ACC112 (cell line): ENCODE data around the gene OBSCN.
"Not testable (repeated sequence)": the region's sequence is repeated elsewhere in the genome, so short reads cannot be mapped to it uniquely, and the experiment has no call there.

Experiments used
- H2AFZ ChIP-seq: fragments of 200-600 bp; sonication (generic); one replicate; pipeline ENCODE4 v1.6.0; 2017; ENCODE audit warnings: antibody characterized with exemption, low read length; ENCODE audit not compliant: unreplicated experiment
- H3K27ac ChIP-seq: fragments of 200-600 bp; sonication (generic); 2 replicates; pipeline ENCODE4 v1.5.1; 2014; ENCODE audit warnings: low read depth, mild to moderate bottlenecking, antibody characterized with exemption, low read length, moderate library complexity
- H3K27me3 ChIP-seq: fragments of 200-600 bp; sonication (generic); 2 replicates; pipeline ENCODE4 v1.6.1; 2014; ENCODE audit warnings: mild to moderate bottlenecking, antibody characterized with exemption, low read length, moderate library complexity, mixed read lengths; ENCODE audit not compliant: insufficient read depth
- H3K36me3 ChIP-seq: fragments of 200-600 bp; sonication (generic); 2 replicates; pipeline ENCODE4 v1.6.1; 2016; ENCODE audit warnings: mild to moderate bottlenecking, antibody characterized with exemption, low read length, moderate library complexity, mixed read lengths; ENCODE audit not compliant: insufficient read depth
- H3K4me1 ChIP-seq: fragments of 200-600 bp; sonication (generic); one replicate; pipeline ENCODE4 v1.6.1; 2016; ENCODE audit warnings: low read length, mixed read lengths; ENCODE audit not compliant: insufficient read depth, unreplicated experiment, control insufficient read depth
- H3K4me3 ChIP-seq: fragments of 200-600 bp; sonication (generic); 2 replicates; pipeline ENCODE4 v1.5.1; 2014; ENCODE audit warnings: mild to moderate bottlenecking, low read depth, low read length
- H3K79me2 ChIP-seq: fragments of 200-600 bp; sonication (generic); one replicate; pipeline ENCODE4 v1.6.0; 2016; ENCODE audit warnings: low read length; ENCODE audit not compliant: control insufficient read depth, unreplicated experiment, insufficient read depth

Gene OBSCN

DNA sequence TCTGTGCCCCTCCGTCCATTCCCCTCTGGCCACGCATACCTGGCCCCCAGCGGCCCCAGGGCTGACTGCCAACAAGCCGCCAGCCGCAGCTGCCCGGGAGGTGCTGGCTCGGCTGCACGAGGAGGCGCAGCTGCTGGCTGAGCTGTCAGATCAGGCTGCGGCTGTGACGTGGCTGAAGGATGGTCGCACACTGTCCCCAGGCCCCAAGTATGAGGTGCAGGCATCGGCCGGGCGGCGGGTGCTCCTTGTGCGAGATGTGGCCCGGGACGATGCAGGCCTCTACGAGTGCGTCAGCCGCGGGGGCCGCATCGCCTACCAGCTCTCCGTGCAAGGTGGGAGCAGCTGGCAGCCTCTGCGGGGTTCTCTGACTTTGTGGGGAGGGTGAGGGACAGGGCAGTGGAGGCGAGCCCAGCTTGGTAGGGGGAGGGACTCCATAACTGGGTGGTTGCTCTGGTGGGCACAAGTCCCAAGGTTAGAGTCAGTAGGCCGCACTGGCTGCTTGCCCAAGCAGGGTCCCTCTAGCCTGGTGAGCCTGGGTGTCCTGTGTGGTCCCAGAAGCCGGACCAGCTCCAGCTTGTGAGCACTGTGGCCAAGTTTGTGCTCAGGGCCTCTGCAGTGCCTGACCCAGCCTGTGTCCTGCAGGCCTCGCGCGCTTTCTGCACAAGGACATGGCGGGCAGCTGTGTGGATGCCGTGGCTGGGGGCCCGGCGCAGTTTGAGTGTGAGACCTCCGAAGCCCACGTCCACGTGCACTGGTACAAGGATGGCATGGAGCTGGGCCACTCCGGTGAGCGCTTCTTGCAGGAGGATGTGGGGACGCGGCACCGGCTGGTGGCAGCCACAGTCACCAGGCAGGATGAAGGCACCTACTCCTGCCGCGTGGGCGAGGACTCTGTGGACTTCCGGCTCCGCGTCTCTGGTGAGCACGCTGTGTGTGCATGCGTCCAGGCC lies 8.8 kb downstream of the OBSCN start:
- Histone ChIP-seq H3K4me3 (no peak overlapping the region), H2AFZ (no peak overlapping the region), H3K27me3 (no peaks in the 10 kb centered on the region; the same call in 1 of the 2 replicates), H3K36me3 (no peaks in the 10 kb centered on the region), H3K4me1 (peaks cover 3% of the 10 kb centered on the region), H3K27ac (no peak overlapping the region), H3K79me2 (no peaks in the 10 kb centered on the region)

DNA sequence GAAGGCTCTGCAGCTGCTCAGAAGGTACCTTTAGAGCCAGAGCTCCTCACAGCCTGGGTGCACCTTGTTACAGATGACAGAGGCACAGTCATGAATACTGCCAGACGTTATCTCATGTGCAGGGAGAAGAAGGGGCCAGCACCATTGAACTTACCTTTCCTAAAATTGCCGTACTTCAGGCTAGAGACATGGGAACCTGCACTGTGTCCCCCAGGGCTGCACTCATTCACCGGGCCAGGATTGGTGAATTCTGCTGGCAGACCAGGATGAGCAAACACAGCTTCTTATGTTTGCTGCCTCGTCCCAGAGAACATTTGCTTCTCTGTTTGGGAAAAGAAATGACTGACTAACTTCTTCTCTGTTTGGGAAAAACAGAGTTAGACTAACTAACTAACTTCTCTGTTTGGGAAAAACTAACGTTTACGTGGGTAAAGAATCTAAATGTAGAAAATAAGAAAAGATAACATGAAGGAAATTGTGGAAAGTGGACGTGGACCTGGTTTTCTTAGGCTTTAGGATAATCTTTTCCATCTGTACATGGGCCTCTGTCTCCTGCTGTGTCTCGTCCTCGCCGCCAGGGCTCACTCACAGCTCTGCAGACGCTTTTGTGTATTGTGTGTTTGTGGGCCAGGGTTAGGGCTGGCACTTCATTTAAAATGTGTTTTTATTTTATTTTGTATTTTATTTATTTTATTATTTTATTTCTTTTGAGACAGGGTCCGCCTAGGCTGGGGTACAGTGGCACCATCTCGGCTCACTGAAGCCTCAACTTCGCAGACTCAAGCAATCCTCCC lies 9.9 kb downstream of the OBSCN start:
- Histone ChIP-seq H3K4me3 (no peak overlapping the region), H3K27me3 (no peaks in the 10 kb centered on the region), H3K27ac (no peak overlapping the region), H3K79me2 (no peaks in the 10 kb centered on the region), H3K4me1 (no peaks in the 10 kb centered on the region), H2AFZ (no peak overlapping the region), H3K36me3 (no peaks in the 10 kb centered on the region)

DNA sequence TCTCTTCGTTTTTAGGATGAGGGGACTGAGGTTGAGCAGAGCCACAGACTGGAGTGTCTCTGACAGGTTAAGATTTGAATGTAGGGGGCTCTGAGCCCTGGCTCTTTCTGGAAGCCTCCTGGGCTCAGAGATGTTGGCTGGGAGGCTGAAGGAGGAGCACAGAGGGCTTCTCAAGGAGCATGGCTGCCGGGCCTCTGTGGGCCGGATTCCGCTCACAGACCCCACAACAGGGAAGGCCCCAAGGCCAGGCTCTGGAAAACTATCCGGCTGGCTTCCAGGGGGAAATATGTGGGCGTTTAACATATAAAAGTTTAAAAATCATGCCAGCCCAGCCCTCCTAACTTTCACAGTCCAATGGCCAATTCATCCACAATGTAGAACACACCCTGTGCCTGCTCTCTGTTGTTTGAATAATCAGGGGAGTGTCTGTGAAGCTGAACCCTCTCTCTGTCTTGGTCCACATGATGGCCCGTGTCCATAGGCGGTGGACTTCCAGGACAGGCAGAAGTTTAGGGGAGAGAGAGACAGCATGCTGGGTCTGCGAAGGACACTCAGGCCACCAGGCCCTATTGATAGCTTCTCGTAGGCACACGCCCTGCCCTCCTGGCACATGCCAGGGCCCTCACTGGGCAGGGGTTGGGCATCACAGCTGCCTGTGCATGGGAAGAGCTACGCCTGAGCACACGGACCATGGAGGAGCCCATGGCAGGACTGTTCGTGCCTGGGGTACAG lies 10.8 kb downstream of the OBSCN start:
- H3K27ac ChIP-seq: no peak overlapping the region
- H2AFZ ChIP-seq: no peak overlapping the region
- no peaks in the 10 kb centered on the region for H3K27me3 ChIP-seq
- no peaks in the 10 kb centered on the region for H3K36me3 ChIP-seq
- no peak overlapping the region for H3K4me3 ChIP-seq
- H3K79me2 ChIP-seq: no peaks in the 10 kb centered on the region
- H3K4me1 ChIP-seq: no peaks in the 10 kb centered on the region

DNA sequence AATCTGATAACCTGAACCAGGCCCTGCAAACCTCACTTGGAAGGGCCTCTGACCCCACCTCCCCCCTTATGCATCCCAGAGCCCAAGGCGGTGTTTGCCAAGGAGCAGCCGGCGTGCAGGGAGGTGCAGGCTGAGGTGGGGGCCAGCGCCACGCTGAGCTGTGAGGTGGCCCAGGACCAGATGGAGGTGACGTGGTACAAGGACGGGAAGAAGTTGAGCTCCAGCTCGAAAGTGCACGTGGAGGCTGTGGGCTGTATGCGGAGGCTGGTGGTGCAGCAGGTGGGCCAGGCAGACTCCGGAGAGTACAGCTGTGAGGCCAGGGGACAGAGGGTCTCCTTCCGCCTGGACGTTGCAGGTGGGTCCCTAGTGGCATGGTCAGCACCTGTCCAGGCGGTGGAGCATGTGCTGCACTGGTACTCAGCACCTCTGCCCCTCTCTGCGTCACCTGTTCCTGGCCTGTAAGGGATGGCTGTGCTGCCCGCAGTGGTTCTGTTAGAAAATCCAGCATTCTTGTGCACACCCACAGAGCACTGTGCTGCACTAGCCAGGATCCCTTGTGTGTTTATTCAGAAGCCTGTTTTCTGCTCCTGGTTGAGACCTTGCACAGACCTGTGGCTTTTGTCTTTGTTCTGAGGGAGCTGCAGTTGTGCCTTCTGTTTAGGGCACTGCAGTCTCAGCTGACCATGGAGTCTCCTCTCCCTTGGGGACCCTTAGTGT lies 11.6 kb downstream of the OBSCN start:
- Histone ChIP-seq H3K27me3 (no peaks in the 10 kb centered on the region), H3K27ac (no peak overlapping the region), H3K4me3 (no peak overlapping the region), H3K4me1 (no peaks in the 10 kb centered on the region), H2AFZ (no peak overlapping the region), H3K79me2 (no peaks in the 10 kb centered on the region), H3K36me3 (peaks cover under 1% of the 10 kb centered on the region; the same call in 1 of the 2 replicates)

DNA sequence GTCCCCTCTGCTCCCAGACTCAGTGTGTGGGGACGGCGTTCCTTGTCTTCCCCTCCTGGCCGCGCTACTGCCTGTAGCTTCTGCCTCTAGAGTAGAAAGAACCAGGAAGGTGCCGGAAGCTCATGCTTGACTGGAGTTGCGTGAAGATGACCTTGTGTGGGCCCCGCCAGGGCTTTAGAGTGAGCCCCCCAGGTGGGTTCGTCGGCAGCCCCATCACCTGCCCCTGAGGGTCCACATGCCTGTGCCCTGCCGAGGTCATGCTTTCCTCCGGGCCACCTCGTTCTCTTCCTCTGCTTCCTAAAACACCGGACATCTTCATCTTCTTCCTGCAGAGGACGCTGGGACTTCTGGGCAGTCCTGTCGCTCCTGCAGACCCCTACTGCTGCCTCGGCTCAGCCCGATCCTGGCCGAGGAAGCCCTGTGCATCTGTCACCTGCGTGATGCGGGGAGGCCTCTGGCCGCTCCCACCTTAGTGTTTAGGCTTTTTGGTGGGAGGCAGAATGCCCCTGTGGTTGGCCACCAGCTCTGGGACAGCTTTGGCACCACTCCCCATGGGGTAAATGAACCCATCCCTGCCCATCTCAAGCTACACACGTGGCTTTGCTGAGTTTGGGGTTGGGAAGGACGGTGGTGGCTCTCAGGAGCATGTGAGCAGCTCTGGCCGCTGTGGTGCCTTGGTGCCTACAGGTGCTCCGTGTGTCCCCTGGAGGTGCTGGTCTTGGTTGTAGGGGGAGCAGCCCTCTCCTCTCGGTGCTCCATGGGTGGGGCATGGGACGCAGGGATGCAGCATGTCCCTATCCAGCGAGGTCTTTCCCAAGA lies 12.3 kb downstream of the OBSCN start:
- Histone ChIP-seq H3K4me1 (no peaks in the 10 kb centered on the region), H3K27ac (no peak overlapping the region), H2AFZ (no peak overlapping the region), H3K4me3 (no peak overlapping the region), H3K27me3 (no peaks in the 10 kb centered on the region), H3K79me2 (no peaks in the 10 kb centered on the region), H3K36me3 (peaks cover 8% of the 10 kb centered on the region)

DNA sequence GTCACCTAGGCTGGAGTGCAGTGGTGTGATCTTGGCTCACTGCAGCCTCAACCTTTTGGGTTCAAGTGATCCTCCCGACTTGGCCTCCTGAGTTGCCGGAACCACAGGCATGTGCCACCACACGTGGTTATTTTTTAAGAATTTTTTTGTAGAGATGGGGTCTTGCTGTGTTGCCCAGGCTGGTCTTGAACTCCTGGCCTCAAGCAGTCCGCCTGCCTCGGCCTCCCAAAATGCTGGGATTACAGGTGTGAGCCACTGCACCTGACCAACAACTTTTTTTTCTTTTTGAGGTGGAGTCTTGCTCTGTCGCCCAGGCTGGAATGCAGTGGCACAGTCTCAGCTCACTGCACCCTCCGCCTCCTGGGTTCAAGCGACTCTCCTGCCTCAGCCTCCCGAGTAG lies 13.3 kb downstream of the OBSCN start:
- H3K4me3 ChIP-seq, H2AFZ ChIP-seq, H3K4me1 ChIP-seq, H3K79me2 ChIP-seq, H3K27me3 ChIP-seq, H3K27ac ChIP-seq: not testable (repeated sequence)
- H3K36me3 ChIP-seq: peaks cover 16% of the 10 kb centered on the region

DNA sequence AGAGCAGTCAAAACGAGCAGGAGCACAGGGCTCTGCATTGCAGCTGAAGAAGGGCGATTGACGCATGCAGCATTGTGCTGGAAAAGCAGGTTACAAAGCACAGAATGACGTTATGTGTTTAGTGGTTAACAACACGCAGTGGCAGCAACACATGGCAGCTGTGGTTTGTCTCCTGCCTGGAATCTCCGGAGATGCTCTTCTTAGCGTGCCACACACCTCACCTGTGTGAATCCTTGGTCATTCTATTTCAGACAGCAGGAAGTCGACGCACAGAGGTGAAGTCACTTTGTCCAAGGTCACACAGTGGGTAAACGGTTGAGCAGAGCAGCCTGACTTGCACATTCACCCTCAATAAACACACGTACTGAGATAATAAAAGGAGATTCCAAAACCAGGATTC lies 14.7 kb downstream of the OBSCN start:
- Histone ChIP-seq H3K36me3 (peaks cover 16% of the 10 kb centered on the region), H3K27me3 (no peaks in the 10 kb centered on the region), H3K27ac (no peak overlapping the region), H3K4me3 (no peak overlapping the region), H3K79me2 (no peaks in the 10 kb centered on the region), H3K4me1 (peaks cover 12% of the 10 kb centered on the region), H2AFZ (no peak overlapping the region)

DNA sequence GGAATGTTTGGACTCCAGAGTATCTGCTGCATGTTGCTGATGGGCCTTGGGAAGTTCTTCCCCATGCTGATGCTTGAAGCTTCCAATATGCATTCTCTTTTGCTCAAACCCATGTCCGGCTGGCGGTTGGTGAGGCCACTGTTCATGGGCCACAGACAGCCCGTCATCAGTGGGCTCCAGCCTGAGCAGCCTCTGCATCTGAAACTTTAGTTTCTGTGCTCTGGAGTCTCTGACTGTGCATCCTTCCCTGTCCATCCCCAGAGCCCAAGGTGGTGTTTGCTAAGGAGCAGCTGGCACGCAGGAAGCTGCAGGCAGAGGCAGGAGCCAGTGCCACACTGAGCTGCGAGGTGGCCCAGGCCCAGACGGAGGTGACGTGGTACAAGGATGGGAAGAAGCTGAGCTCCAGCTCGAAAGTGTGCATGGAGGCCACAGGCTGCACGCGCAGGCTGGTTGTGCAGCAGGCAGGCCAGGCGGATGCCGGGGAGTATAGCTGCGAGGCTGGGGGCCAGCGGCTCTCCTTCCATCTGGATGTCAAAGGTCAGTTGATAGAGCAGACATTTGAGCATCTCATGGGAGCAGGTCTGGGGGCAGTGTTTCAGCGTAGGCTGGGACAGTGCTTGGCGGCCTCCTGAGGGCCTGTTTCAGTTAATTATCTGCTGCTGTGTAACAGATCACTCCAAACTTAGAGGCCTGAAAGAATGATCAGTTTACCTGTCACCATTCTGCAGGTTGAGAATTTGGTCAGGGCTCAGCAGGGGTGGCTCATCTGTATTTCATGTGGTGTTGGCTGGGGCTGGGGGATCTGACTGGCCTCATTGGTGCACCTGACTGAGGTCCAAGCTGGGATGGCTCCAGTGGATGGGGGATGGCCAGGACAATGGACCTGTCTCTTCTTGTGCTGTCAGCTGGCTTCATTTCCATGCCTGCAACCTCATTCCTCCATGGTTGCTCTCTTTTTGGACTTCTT lies 16.6 kb downstream of the OBSCN start:
- Histone ChIP-seq H3K4me1 (peaks cover 30% of the 10 kb centered on the region), H2AFZ (no peak overlapping the region), H3K36me3 (peaks cover 16% of the 10 kb centered on the region), H3K27ac (no peak overlapping the region), H3K79me2 (no peaks in the 10 kb centered on the region), H3K4me3 (no peak overlapping the region), H3K27me3 (no peaks in the 10 kb centered on the region)

DNA sequence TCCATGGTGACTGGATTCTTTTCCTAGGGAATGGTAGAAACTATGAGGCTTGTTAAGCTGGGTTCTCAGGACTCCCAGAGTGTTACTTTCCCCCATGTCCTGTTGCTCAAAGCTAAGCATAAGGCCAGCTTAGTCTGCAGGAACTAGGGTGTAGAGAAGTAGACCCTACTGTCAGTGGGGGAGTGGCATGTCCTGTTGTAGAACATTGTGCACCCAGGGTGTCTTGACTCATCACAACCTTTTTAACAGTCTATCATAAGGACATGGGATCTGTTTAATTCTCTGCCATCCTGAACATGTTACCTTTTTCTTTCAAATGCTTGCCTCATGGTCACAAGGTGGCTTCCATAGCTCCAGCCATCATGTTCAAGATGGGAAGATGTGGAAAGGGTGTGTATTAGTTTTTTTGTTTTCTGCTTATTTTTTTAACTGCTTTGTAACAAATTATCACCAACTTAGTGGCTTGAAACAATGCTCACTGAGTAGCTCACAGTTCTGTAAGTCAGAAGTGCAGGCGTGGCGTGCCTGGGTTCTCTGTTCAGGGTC lies 17.4 kb downstream of the OBSCN start:
- Histone ChIP-seq H3K27me3 (no peaks in the 10 kb centered on the region), H3K79me2 (no peaks in the 10 kb centered on the region), H3K4me1 (peaks cover 30% of the 10 kb centered on the region), H3K27ac (no peak overlapping the region), H3K36me3 (peaks cover 18% of the 10 kb centered on the region), H2AFZ (no peak overlapping the region), H3K4me3 (no peak overlapping the region)
